Stimulated activated CD4-positive, alpha-beta T cell treated with anti-CD3 and anti-CD28 coated beads, Interleukin-1b, Interleukin-23, amount 100 ng/mL, for 48 hours (primary cell): ENCODE data around the gene PRMT9.

Experiments used
- DNase-seq: peaks from one replicate; pipeline ENCODE4 v3.0.0-alpha.2; 2020

PRMT9 gene

GRCh38 chr4:147617841-147618691 lies 65.9 kb downstream of the PRMT9 start:
- no peak for DNase-seq

GRCh38 chr4:147617173-147617840 lies 66.7 kb downstream of the PRMT9 start, which contains the start of gene TMEM184C:
Gene TMEM184C, plus strand, starts transcription at chr4:147617397. Its CDS starts 560 bp downstream, at chr4:147617957.
- peak; percentile 98 for DNase-seq

- DNase-seq: no peak
Measured at GRCh38 chr4:147616849-147617172, 67.2 kb downstream of the PRMT9 start.

GRCh38 chr4:147610686-147611085 lies 73.3 kb downstream of the PRMT9 start:
- no peak for DNase-seq

- no peak for DNase-seq
Measured at GRCh38 chr4:147607471-147607870, 76.5 kb downstream of the PRMT9 start.

GRCh38 chr4:147605499-147605898 lies 78.5 kb downstream of the PRMT9 start:
- no peak for DNase-seq

GRCh38 chr4:147599769-147600168 lies 84.2 kb downstream of the PRMT9 start:
- DNase-seq: no peak

GRCh38 chr4:147599206-147599605 lies 84.8 kb downstream of the PRMT9 start:
- no peak for DNase-seq

GRCh38 chr4:147597561-147597960 lies 86.4 kb downstream of the PRMT9 start:
- DNase-seq: no peak

GRCh38 chr4:147596981-147597380 lies 87.0 kb downstream of the PRMT9 start:
- DNase-seq: no peak

GRCh38 chr4:147596377-147596776 lies 87.6 kb downstream of the PRMT9 start:
- no peak for DNase-seq

- DNase-seq: no peak
Measured at GRCh38 chr4:147594578-147594977, 89.4 kb downstream of the PRMT9 start.

GRCh38 chr4:147594107-147594506 lies 89.9 kb downstream of the PRMT9 start:
- DNase-seq: no peak

GRCh38 chr4:147591106-147591505 lies 92.9 kb downstream of the PRMT9 start:
- DNase-seq: no peak

- peak; percentile 29 for DNase-seq
Measured at GRCh38 chr4:147590249-147590920, 93.6 kb downstream of the PRMT9 start.

- no peak for DNase-seq
Measured at GRCh38 chr4:147589586-147589985, 94.4 kb downstream of the PRMT9 start.
